Right atrium auricular region (tissue), 2 donors: ENCODE results near the gene L2HGDH. TPM values are rescaled to one million over a fixed set of nuclear protein-coding genes. Genes with fewer than 3 reads are reported as not detected.

Experiments
- DNase-seq: peaks from one replicate; pipeline ENCODE4 v3.0.0-alpha.2; 2019; ENCODE audit warnings: low spot score
- H3K27ac ChIP-seq, 2 donors: fragments of 200-600 bp; sonication (generic); 1 replicate in 1 of 2; 2 replicates in 1 of 2; pipeline ENCODE4 v1.5.1; 2016 to 2019
- H3K27me3 ChIP-seq, 2 donors: fragments of 200-600 bp; sonication (generic); one replicate each; pipeline versions ENCODE4 v1.5.1 to v1.6.0; 2017 to 2019
- H3K36me3 ChIP-seq: fragments of 200-600 bp; sonication (generic); one replicate; pipeline ENCODE4 v1.5.1; 2016
- H3K4me1 ChIP-seq, 2 donors: fragments of 200-600 bp; sonication (generic); one replicate each; pipeline versions ENCODE4 v1.5.1 to v1.6.0; 2017 to 2019
- H3K4me3 ChIP-seq, 2 donors: fragments of 200-600 bp; sonication (generic); 1 replicate in 1 of 2; 2 replicates in 1 of 2; pipeline ENCODE4 v1.5.1; 2017 to 2019; ENCODE audit warnings: mild to moderate bottlenecking in 1 of 2, moderate library complexity in 1 of 2
- H3K9me3 ChIP-seq, 2 donors: fragments of 200-600 bp; sonication (generic); one replicate each; pipeline ENCODE4 v1.5.1; 2019
- total RNA-seq, 2 donors: library from RNA; depleted of rRNA; stranded (reverse); fragments of >200 nt; gene quantifications; one replicate each; pipeline ENCODE4 v1.1.0, GENCODE V29; 2016
- TF ChIP-seq, protein P1 (sequence below), 2 donors: fragments of 200-600 bp; sonication (generic); IDR thresholded peaks; one replicate each; pipeline ENCODE4 v1.5.1; 2019; ENCODE audit warnings: antibody characterized with exemption in 2 of 2

The L2HGDH gene
- total RNA-seq, 2 donors from 2014 or later = 4.0 to 8.3 TPM

DNA sequence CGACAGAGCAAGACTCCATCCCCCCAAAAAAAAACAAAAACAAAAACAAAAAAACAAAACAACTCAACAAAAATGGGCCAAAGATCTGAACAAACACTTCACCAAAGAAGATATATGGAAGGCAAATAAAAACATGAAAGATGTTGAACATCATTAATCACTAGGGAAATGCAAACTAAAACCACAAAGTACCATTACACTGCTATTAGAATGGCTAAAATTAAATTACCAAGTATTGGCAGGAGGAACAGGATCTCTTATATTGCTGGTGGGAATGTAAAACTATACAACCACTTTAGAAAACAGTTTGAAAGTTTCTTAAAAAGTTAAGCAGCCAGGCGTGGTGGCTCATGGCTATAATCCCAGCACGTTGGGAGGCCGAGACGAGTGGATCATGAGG is 93.5 kb downstream of the L2HGDH start:
- H3K27ac ChIP-seq = no peak overlapping the region

DNA sequence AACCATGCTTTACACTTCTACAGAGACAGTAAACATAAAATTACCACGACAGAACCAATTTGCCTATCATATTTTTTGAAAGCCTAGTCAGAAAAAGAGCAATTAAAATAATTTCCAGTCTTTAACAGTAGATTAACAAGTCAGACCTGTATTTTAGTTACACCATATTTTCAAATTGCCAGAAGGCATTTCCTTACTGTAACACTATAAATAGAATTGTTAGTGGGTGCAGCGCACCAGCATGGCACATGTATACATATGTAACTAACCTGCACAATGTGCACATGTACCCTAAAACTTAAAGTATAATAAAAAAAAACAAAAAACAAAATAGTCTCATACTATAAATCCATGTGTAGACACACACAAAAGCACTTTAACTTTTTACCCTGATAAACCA is 96.6 kb downstream of the L2HGDH start:
- no peak for DNase-seq
- Histone ChIP-seq H3K9me3 (no peaks in the 10 kb centered on the region), H3K27ac (no peak overlapping the region), H3K4me1 (peaks cover 0 to 23% of the 10 kb centered on the region in 2 donors), H3K36me3 (no peaks in the 10 kb centered on the region), H3K27me3 (no peaks in the 10 kb centered on the region), H3K4me3 (no peak overlapping the region)
- TF ChIP-seq, protein P1, sequence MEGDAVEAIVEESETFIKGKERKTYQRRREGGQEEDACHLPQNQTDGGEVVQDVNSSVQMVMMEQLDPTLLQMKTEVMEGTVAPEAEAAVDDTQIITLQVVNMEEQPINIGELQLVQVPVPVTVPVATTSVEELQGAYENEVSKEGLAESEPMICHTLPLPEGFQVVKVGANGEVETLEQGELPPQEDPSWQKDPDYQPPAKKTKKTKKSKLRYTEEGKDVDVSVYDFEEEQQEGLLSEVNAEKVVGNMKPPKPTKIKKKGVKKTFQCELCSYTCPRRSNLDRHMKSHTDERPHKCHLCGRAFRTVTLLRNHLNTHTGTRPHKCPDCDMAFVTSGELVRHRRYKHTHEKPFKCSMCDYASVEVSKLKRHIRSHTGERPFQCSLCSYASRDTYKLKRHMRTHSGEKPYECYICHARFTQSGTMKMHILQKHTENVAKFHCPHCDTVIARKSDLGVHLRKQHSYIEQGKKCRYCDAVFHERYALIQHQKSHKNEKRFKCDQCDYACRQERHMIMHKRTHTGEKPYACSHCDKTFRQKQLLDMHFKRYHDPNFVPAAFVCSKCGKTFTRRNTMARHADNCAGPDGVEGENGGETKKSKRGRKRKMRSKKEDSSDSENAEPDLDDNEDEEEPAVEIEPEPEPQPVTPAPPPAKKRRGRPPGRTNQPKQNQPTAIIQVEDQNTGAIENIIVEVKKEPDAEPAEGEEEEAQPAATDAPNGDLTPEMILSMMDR (IDR thresholded peaks at IDR 0.05) = no peak

More for the DNA sequence above, 93.5 kb downstream of the L2HGDH start:
- Histone ChIP-seq H3K36me3 (no peaks in the 10 kb centered on the region), H3K4me3 (no peak overlapping the region), H3K4me1 (peaks cover 0 to 19% of the 10 kb centered on the region in 2 donors), H3K27me3 (no peaks in the 10 kb centered on the region), H3K9me3 (no peaks in the 10 kb centered on the region)
- no peak for DNase-seq
- TF ChIP-seq, protein P1 (IDR thresholded peaks at IDR 0.05) = no peak

DNA sequence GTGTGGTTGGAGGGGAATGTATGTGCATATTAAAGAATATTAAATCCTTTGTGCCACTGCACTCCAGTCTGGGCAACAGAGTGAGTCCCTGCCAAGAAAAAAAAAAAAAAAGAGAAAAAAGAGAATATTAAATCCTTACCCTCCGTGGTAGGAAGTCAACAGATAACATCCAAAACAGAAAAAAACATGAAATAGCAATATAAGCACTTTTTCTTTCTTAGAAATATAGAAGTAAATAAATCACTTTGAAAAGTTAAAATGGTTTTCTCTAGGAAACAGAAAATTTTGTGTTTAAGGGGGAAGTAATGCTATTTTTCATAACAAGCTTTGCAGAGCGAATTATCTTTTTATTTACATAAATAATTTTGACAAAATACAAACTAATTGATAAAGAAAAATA is 98.2 kb downstream of the L2HGDH start:
- no peak for DNase-seq
- H3K9me3 ChIP-seq = no peaks in the 10 kb centered on the region
- TF ChIP-seq, protein P1 (IDR thresholded peaks at IDR 0.05) = no peak
- no peak overlapping the region for H3K4me3 ChIP-seq
- H3K4me1 ChIP-seq = peaks cover 0 to 23% of the 10 kb centered on the region in 2 donors
- no peak overlapping the region for H3K27ac ChIP-seq
- H3K36me3 ChIP-seq = no peaks in the 10 kb centered on the region
- no peaks in the 10 kb centered on the region for H3K27me3 ChIP-seq

DNA sequence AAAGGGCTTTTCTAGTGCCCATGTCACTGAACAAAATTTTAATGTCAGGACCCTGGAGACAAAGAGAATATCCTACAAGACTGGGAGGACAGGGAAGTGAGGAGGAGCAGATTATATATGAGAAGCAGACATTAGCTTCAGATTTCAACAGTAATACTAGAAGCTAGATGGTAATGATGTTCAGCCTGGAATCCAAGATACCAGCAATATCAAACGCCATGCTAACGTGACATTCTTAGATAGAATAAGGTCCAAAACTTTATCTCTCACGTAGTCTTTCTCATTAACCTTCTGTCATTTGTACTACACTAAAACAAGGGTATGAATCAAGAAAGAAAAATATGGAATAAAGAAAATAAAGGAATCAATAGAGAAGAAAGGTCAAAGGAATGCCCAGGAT is 99.3 kb downstream of the L2HGDH start:
- no peak for DNase-seq
- no peaks in the 10 kb centered on the region for H3K9me3 ChIP-seq
- no peaks in the 10 kb centered on the region for H3K27me3 ChIP-seq
- H3K4me1 ChIP-seq = peaks cover 0 to 23% of the 10 kb centered on the region in 2 donors
- H3K27ac ChIP-seq = no peak overlapping the region
- TF ChIP-seq, protein P1 (IDR thresholded peaks at IDR 0.05) = no peak
- no peak overlapping the region for H3K4me3 ChIP-seq
- no peaks in the 10 kb centered on the region for H3K36me3 ChIP-seq

DNA sequence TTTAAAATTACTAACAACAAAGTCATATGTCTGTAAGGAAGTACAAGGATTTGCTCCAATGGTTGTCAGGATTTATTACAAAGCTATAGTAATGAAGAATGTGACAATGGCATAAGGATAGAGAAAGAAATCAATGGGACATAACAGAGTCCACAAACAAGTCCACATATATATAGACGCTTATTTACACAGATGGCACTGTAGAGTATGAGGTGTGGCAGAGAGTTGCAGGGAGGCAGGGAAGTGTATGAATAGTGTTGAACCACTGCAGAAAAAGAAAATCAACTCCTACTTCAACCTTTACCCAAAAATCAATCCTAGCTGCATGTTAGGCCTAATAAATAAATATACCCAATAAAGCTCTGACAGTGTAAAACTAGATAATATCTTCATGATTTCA is 102.0 kb downstream of the L2HGDH start:
- Histone ChIP-seq H3K4me1 (peaks cover 0 to 16% of the 10 kb centered on the region in 2 donors), H3K4me3 (no peak overlapping the region), H3K9me3 (no peaks in the 10 kb centered on the region), H3K27me3 (no peaks in the 10 kb centered on the region), H3K27ac (no peak overlapping the region), H3K36me3 (no peaks in the 10 kb centered on the region)
- no peak for DNase-seq
- TF ChIP-seq, protein P1 (IDR thresholded peaks at IDR 0.05) = no peak

DNA sequence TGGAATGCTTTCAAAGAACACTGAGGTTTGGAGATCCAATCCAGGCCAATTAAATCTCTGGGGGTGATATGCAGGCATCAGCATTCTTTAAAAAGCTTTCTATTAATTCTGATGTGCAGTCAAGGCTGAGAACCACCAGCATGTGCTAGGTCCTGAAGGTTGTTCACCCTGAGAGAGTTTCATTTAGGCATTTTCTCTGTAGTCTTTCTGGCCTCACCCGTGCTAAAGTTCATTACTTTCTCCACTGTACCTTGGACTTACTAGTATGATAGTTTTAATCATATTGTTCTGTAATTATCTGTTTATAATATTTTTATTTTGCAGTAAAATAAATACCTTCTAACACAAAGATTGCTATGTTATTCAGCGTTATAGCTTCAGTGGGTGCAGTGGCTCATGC is 113.5 kb downstream of the L2HGDH start:
- no peak for DNase-seq
- no peaks in the 10 kb centered on the region for H3K9me3 ChIP-seq
- TF ChIP-seq, protein P1 (IDR thresholded peaks at IDR 0.05) = no peak
- no peaks in the 10 kb centered on the region for H3K4me1 ChIP-seq
- no peak overlapping the region for H3K27ac ChIP-seq
- H3K4me3 ChIP-seq = no peak overlapping the region
- H3K36me3 ChIP-seq = peaks cover 43% of the 10 kb centered on the region
- H3K27me3 ChIP-seq = no peaks in the 10 kb centered on the region
